AG04450 (cell line): ENCODE results near the gene GPX7. TPM values are rescaled to one million over a fixed set of nuclear protein-coding genes. Genes with fewer than 3 reads are reported as not detected.

Source experiments
- CTCF ChIA-PET: fragments of 300-600, 350-600 bp; formaldehyde crosslinking; extraction: SDS; loops from one replicate; lab custom pipeline; 2022; ENCODE audit warnings: antibody characterized with exemption, inconsistent platforms; lab: Charles Lee
- POLR2A ChIA-PET: fragments of 350-600 bp; formaldehyde crosslinking; extraction: SDS; loops from one replicate; lab custom pipeline; 2021; ENCODE audit warnings: antibody characterized with exemption, inconsistent platforms; lab: Yijun Ruan, JAX
- DNase-seq: peaks from one replicate; pipeline ENCODE4 v3.0.0-alpha.2; 2011; ENCODE audit warnings: low read depth, low spot score
- H3K27ac ChIP-seq: one replicate; pipeline ENCODE4 v1.5.1; 2012; ENCODE audit warnings: low read depth, low read length, control low read depth
- H3K27me3 ChIP-seq: one replicate; pipeline ENCODE4 v1.6.0; 2012; ENCODE audit warnings: low read length; ENCODE audit not compliant: control insufficient read depth, insufficient read depth
- H3K4me3 ChIP-seq: 2 replicates; pipeline ENCODE4 v1.5.1; 2011; ENCODE audit warnings: mild to moderate bottlenecking, low read depth, low read length, control low read depth
- H3K9me3 ChIP-seq: 2 replicates; pipeline ENCODE4 v1.5.1; 2012; ENCODE audit warnings: low read length; ENCODE audit not compliant: control insufficient read depth, insufficient read depth
- CTCF ChIP-seq: IDR thresholded peaks from 2 replicates; pipeline ENCODE4 v1.5.1; 2011; ENCODE audit warnings: low read depth, low read length, control low read depth, inconsistent platforms
- polyA plus RNA-seq: library from polyadenylated mRNA; depleted of rRNA; stranded (reverse); fragments of >200 nt; gene quantifications from 2 replicates; pipeline ENCODE4 v1.2.3, GENCODE V29; 2011; rRNA removed

Gene GPX7
- polyA plus RNA-seq, 1 experiment: 14.1 TPM

- H3K9me3 ChIP-seq: no peaks in the 10 kb centered on the region
- CTCF ChIA-PET: interaction anchor here (1.2 kb wide), 1 partner anchor 41 kb away, joined by 5 read pairs; no protein-coding TSS in a partner anchor
- TF ChIP-seq CTCF: no peak
Measured at GRCh38 chr1:52645261-52645660, 43.1 kb downstream of the GPX7 start.

GRCh38 chr1:52651904-52652303 lies 49.7 kb downstream of the GPX7 start:
- no peak overlapping the region for H3K27ac ChIP-seq
- TF ChIP-seq CTCF: no peak
- ChIA-PET POLR2A (interaction anchor here (0.6 kb wide), 2 partner anchors 99 to 211 kb away, joined by 7 to 9 read pairs; partner anchors contain the start of gene TUT4), CTCF (no interaction called here)
- H3K4me3 ChIP-seq: no peak overlapping the region
- no peaks in the 10 kb centered on the region for H3K9me3 ChIP-seq
- DNase-seq: no peak
- peaks cover 2% of the 10 kb centered on the region for H3K27me3 ChIP-seq

More at GRCh38 chr1:52645261-52645660, 43.1 kb downstream of the GPX7 start:
- POLR2A ChIA-PET: no interaction called here
- DNase-seq: no peak
- no peak overlapping the region for H3K4me3 ChIP-seq
- no peak overlapping the region for H3K27ac ChIP-seq
- peaks cover 12% of the 10 kb centered on the region for H3K27me3 ChIP-seq

- DNase-seq: no peak
- POLR2A ChIA-PET: no interaction called here
- Histone ChIP-seq H3K4me3 (no peak overlapping the region), H3K27me3 (peaks cover 2% of the 10 kb centered on the region), H3K27ac (no peak overlapping the region), H3K9me3 (no peaks in the 10 kb centered on the region)
- CTCF ChIA-PET: interaction anchor here (0.7 kb wide), 1 partner anchor 45 kb away, joined by 3 read pairs; no protein-coding TSS in a partner anchor
- TF ChIP-seq CTCF: no peak
Measured at GRCh38 chr1:52653207-52653849, 51.2 kb downstream of the GPX7 start.

DNA sequence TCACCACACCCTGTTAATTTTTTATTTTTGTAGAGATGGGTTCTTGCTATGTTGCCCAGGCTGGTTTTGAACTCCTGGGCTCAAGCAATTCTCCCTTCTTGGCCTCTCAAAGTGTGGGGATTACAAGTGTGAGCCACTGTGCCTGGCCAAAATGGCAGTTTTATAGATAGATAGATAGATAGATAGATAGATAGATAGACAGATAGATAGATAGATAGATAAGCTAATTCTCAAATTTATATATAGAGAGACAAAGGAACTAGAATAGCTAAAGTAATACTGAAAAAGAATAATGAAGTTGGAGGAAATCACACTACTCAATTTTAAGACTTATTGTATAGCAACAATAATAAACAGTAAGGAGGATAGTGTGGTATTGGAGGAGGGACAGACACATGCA lies 51.9 kb downstream of the GPX7 start:
- no peak for TF ChIP-seq CTCF
- peaks cover 2% of the 10 kb centered on the region for H3K27me3 ChIP-seq
- no peaks in the 10 kb centered on the region for H3K9me3 ChIP-seq
- H3K4me3 ChIP-seq: no peak overlapping the region
- ChIA-PET CTCF (no interaction called here), POLR2A (no interaction called here)
- DNase-seq: no peak
- H3K27ac ChIP-seq: no peak overlapping the region

- Histone ChIP-seq H3K4me3 (no peak overlapping the region), H3K27me3 (no peaks in the 10 kb centered on the region), H3K9me3 (no peaks in the 10 kb centered on the region; the same call in 1 of the 2 replicates), H3K27ac (no peak overlapping the region)
- POLR2A ChIA-PET: no interaction called here
- no peak for DNase-seq
- TF ChIP-seq CTCF: no peak
- CTCF ChIA-PET: no interaction called here
Measured at GRCh38 chr1:52657702-52658101, 55.5 kb downstream of the GPX7 start.

Other genes starting within 250 kb of the GPX7 start
- 9.7 and 11.7 TPM in 2 replicates for gene CC2D1B, start 236.2 kb upstream of the GPX7 start, polyA plus RNA-seq
- gene ORC1, start 197.9 kb upstream of the GPX7 start, polyA plus RNA-seq: 2.1 and 2.3 TPM in 2 replicates
- gene PRPF38A, start 197.8 kb upstream of the GPX7 start, polyA plus RNA-seq: 23.5 and 26.7 TPM in 2 replicates
- 29.3 and 30.0 TPM in 2 replicates for gene TUT4, start 49.3 kb upstream of the GPX7 start, polyA plus RNA-seq
- not detected in 2 replicates for gene SHISAL2A, start 30.8 kb downstream of the GPX7 start, polyA plus RNA-seq
- 12.0 and 13.8 TPM in 2 replicates for gene COA7, start 96.0 kb downstream of the GPX7 start, polyA plus RNA-seq
- gene ZYG11B, start 124.1 kb downstream of the GPX7 start, polyA plus RNA-seq: 21.5 and 26.1 TPM in 2 replicates
- 1.0 and 1.1 TPM in 2 replicates for gene ZYG11A, start 240.4 kb downstream of the GPX7 start, polyA plus RNA-seq